Smooth muscle cell (in vitro differentiated cells): Measurements from ENCODE around the gene EVA1A. TPM values are rescaled to one million over a fixed set of nuclear protein-coding genes. Genes with fewer than 3 reads are reported as not detected.

ENCODE experiments used
- DNase-seq: peaks from one replicate; lab custom pipeline; 2025; ENCODE audit not compliant: unreplicated experiment; lab: John Stamatoyannopoulos, UW
- H2AFZ ChIP-seq: fragments of 200-600 bp; sonication (generic); 2 replicates; pipeline ENCODE4 v1.6.0; 2016; ENCODE audit warnings: antibody characterized with exemption, low read depth, mild to moderate bottlenecking
- H3F3A ChIP-seq: fragments of 200-600 bp; sonication (generic); 2 replicates; pipeline ENCODE4 v1.6.0; 2017; ENCODE audit warnings: antibody characterized with exemption, low read depth
- H3K27ac ChIP-seq: fragments of 200-600 bp; sonication (generic); 2 replicates; pipeline ENCODE4 v1.5.1; 2016; ENCODE audit warnings: low read depth, mild to moderate bottlenecking
- H3K27me3 ChIP-seq: fragments of 200-600 bp; sonication (generic); 2 replicates; pipeline ENCODE4 v1.6.1; 2016; ENCODE audit warnings: low read depth, mild to moderate bottlenecking
- H3K36me3 ChIP-seq: fragments of 200-600 bp; sonication (generic); 2 replicates; pipeline ENCODE4 v1.5.1; 2016; ENCODE audit warnings: low read depth
- H3K4me1 ChIP-seq: fragments of 200-600 bp; sonication (generic); 2 replicates; pipeline ENCODE4 v1.5.1; 2016; ENCODE audit warnings: low read depth
- H3K4me2 ChIP-seq: fragments of 200-600 bp; sonication (generic); 2 replicates; pipeline ENCODE4 v1.6.0; 2016; ENCODE audit warnings: mild to moderate bottlenecking
- H3K4me3 ChIP-seq: fragments of 200-600 bp; sonication (generic); 2 replicates; pipeline ENCODE4 v1.5.1; 2016; ENCODE audit warnings: mild to moderate bottlenecking
- H3K79me2 ChIP-seq: fragments of 200-600 bp; sonication (generic); 2 replicates; pipeline ENCODE4 v1.6.0; 2016; ENCODE audit warnings: low read depth, mild to moderate bottlenecking
- H3K9ac ChIP-seq: fragments of 200-600 bp; sonication (generic); 2 replicates; pipeline ENCODE4 v1.6.0; 2016; ENCODE audit warnings: low read depth
- H3K9me3 ChIP-seq: fragments of 200-600 bp; sonication (generic); replicated peaks from 2 replicates; pipeline ENCODE4 v1.5.1; 2016; ENCODE audit warnings: low read depth
- H4K20me1 ChIP-seq: fragments of 200-600 bp; sonication (generic); 2 replicates; pipeline ENCODE4 v1.6.0; 2016; ENCODE audit warnings: low read depth
- CTCF ChIP-seq: fragments of 200-600 bp; sonication (generic); IDR thresholded peaks from 2 replicates; pipeline ENCODE4 v1.5.1; 2017; ENCODE audit warnings: borderline replicate concordance, mild to moderate bottlenecking, antibody characterized with exemption; ENCODE audit not compliant: insufficient read depth, poor library complexity, severe bottlenecking
- WGBS: methylation state at CpG from one replicate; pipeline ENCODE4 v1.1.7; 2016; ENCODE audit warnings: low lambda C conversion rate; 5-methylcytosine and 5-hydroxymethylcytosine counted together
- polyA plus RNA-seq: library from polyadenylated mRNA; unstranded; fragments of >200 nt; fragmentation: Nextera tagmentation; extraction: Ambion mirVana; gene quantifications from 2 replicates; pipeline ENCODE4 v1.2.1, GENCODE V29; 2016
- total RNA-seq: library from RNA; depleted of rRNA; stranded (reverse); fragments of >200 nt; gene quantifications from 2 replicates; pipeline ENCODE4 v1.2.3, GENCODE V29; 2014

Gene EVA1A
- total and polyA plus RNA-seq, 2 experiments from 2014 or later = 84.1 to 89.2 TPM

DNA sequence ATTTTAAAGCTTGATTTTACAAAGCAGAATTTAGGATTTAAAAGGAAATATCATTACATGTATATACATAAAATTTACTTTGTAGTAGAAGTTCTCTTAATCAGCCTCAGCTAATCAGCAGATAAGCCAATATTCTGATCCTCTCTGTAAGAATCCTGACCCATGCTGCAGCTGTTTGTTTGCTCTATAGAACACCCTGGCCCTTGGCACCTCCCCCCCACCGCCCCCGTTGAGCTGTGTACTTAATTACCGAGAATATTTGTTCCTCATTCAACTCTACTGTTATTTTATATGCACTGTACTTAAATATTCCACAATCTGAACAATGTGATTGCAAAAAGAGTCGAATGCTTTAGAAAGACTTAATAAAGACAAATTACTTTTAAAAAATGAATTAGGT lies 98.0 kb downstream of the EVA1A start:
- H3K4me3 ChIP-seq = no peak overlapping the region
- H3K9ac ChIP-seq = no peak overlapping the region
- H3K79me2 ChIP-seq = no peaks in the 10 kb centered on the region
- H3K4me1 ChIP-seq = peaks cover 17% of the 10 kb centered on the region
- WGBS = 69% methylated on average over 4 of the region's 4 CpGs
- H2AFZ ChIP-seq = no peak overlapping the region
- H3K36me3 ChIP-seq = no peaks in the 10 kb centered on the region
- H3K27ac ChIP-seq = no peak overlapping the region
- no peak overlapping the region for H3K4me2 ChIP-seq
- no peaks in the 10 kb centered on the region for H4K20me1 ChIP-seq
- H3K9me3 ChIP-seq = no peaks in the 10 kb centered on the region
- no peak for DNase-seq
- no peaks in the 10 kb centered on the region for H3F3A ChIP-seq
- no peaks in the 10 kb centered on the region for H3K27me3 ChIP-seq
- no peak for TF ChIP-seq CTCF

- Histone ChIP-seq H3K27ac (no peak overlapping the region), H3K27me3 (no peaks in the 10 kb centered on the region), H3K9ac (no peak overlapping the region), H4K20me1 (no peaks in the 10 kb centered on the region), H3K36me3 (no peaks in the 10 kb centered on the region), H3K4me2 (no peak overlapping the region), H3K9me3 (no peaks in the 10 kb centered on the region), H3K4me1 (peaks cover 22% of the 10 kb centered on the region), H3K79me2 (no peaks in the 10 kb centered on the region), H3K4me3 (no peak overlapping the region), H2AFZ (no peak overlapping the region), H3F3A (no peaks in the 10 kb centered on the region)
- no peak for TF ChIP-seq CTCF
- 35% methylated on average over 1 of the region's 1 CpG for WGBS
- DNase-seq = no peak
Observed at GRCh38 chr2:75462206-75462605, 98.5 kb downstream of the EVA1A start.

DNA sequence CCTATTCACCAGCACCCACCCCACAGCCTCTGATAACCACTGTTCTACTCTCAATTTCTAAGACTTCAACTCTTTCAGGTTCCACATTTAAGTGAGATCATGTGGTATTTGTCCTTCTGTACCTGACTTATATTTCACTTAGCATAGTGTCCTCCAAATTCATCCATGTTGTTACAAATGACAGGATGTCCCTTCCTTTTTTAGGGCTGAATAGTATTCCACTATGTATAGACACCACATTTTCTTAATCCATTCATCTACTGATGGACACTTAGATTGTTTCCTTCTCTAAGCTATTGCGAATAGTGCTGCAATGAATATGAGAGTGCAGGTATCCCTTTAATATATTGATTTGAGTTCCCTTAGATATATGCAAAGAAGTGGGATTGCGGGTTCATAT lies 100.1 kb downstream of the EVA1A start:
- H3K4me2 ChIP-seq = no peak overlapping the region
- H2AFZ ChIP-seq = no peak overlapping the region
- 98% methylated on average over 2 of the region's 2 CpGs for WGBS
- H3K4me3 ChIP-seq = no peak overlapping the region
- no peak overlapping the region for H3K27ac ChIP-seq
- no peaks in the 10 kb centered on the region for H3K36me3 ChIP-seq
- H3K79me2 ChIP-seq = no peaks in the 10 kb centered on the region
- no peaks in the 10 kb centered on the region for H3F3A ChIP-seq
- H4K20me1 ChIP-seq = no peaks in the 10 kb centered on the region
- TF ChIP-seq CTCF = no peak
- no peaks in the 10 kb centered on the region for H3K27me3 ChIP-seq
- DNase-seq = no peak
- H3K9ac ChIP-seq = no peak overlapping the region
- H3K4me1 ChIP-seq = peaks cover 24% of the 10 kb centered on the region
- H3K9me3 ChIP-seq = no peaks in the 10 kb centered on the region

DNA sequence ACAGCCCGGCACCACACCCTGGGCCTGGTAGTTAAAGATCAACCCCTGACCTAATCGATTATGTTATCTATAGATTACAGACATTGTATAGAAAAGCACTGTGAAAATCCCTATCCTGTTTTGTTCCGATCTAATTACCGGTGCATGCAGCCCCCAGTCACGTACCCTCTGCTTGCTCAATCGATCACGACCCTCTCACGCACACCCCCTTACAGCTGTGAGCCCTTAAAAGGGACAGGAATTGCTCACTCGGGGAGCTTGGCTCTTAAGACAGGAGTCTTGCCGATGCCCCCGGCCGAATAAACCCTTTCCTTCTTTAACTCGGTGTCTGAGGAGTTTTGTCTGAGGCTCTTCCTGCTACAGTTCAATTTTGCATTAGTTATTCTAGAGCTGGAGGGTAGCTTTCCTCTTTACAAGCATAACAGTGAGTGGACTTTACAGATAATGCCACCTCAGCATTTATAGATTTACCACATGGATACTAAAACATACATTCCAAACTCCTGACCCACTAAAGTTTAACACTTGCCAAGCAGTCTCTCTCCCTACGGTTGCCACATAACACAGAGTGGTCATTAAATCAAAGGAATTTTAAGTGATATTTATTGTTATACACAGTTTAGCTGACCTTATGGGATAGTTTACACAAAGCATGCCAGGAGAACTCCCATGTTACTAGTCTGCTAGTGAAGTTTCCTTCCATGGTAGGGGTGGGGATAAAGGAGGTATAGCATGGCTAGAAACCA lies 101.0 kb downstream of the EVA1A start:
- no peak for DNase-seq
- 79% methylated on average over 14 of the region's 14 CpGs for WGBS
- no peak overlapping the region for H3K4me2 ChIP-seq
- H3K9ac ChIP-seq = no peak overlapping the region
- peaks cover 26% of the 10 kb centered on the region for H3K4me1 ChIP-seq
- no peak overlapping the region for H3K4me3 ChIP-seq
- H4K20me1 ChIP-seq = no peaks in the 10 kb centered on the region
- no peak for TF ChIP-seq CTCF
- H3K36me3 ChIP-seq = no peaks in the 10 kb centered on the region
- no peaks in the 10 kb centered on the region for H3K27me3 ChIP-seq
- H3K27ac ChIP-seq = no peak overlapping the region
- no peaks in the 10 kb centered on the region for H3K9me3 ChIP-seq
- no peaks in the 10 kb centered on the region for H3F3A ChIP-seq
- H3K79me2 ChIP-seq = no peaks in the 10 kb centered on the region
- no peak overlapping the region for H2AFZ ChIP-seq
